Caco-2 (cell line): ENCODE results near the gene OR52B6. TPM values are rescaled to one million over a fixed set of nuclear protein-coding genes. Genes with fewer than 3 reads are reported as not detected.

ENCODE experiments used
- BruUV-seq: library from RNA; stranded (reverse); fragments of 400-500 nt; replicated peaks from 2 replicates; lab custom pipeline; 2021; lab: Mats Ljungman, UMichigan
- CTCF ChIA-PET: fragments of 300-600 bp; sonication (Branson Sonifier 250); formaldehyde crosslinking; loops from one replicate; lab custom pipeline; 2022; ENCODE audit warnings: antibody characterized with exemption; lab: Charles Lee
- POLR2A ChIA-PET: fragments of 300-600 bp; sonication (Branson Sonifier 250); formaldehyde crosslinking; loops from one replicate; lab custom pipeline; 2022; ENCODE audit warnings: antibody characterized with exemption; lab: Charles Lee
- DNase-seq, 2 experiments: peaks; one replicate each; pipeline versions ENCODE4 v3.0.0 to v3.0.0-alpha.2; 2020 to 2022
- H3K27me3 ChIP-seq: replicated peaks from 2 replicates; pipeline ENCODE4 v1.6.0; 2011; ENCODE audit warnings: low read length; ENCODE audit not compliant: control insufficient read depth, insufficient read depth
- H3K36me3 ChIP-seq: 2 replicates; pipeline ENCODE4 v1.5.1; 2011; ENCODE audit warnings: low read length; ENCODE audit not compliant: control insufficient read depth, insufficient read depth
- H3K4me1 ChIP-seq: fragments of 250-450 bp; sonication (Bioruptor Pico); 2 replicates; pipeline ENCODE4 v1.5.1; 2020; ENCODE audit warnings: mild to moderate bottlenecking
- H3K4me3 ChIP-seq: 2 replicates; pipeline ENCODE4 v1.5.1; 2011; ENCODE audit warnings: low read depth, mild to moderate bottlenecking, control low read depth, low read length
- H3K9me3 ChIP-seq: fragments of 250-450 bp; sonication (Bioruptor Pico); 2 replicates; pipeline ENCODE4 v1.5.1; 2020; ENCODE audit warnings: mild to moderate bottlenecking, moderate library complexity
- H3K27ac Mint-ChIP-seq: one replicate; pipeline ENCODE4 v1.8.0; 2022; ENCODE audit warnings: mixed read lengths; ENCODE audit not compliant: unreplicated experiment
- H3K27me3 Mint-ChIP-seq: one replicate; pipeline ENCODE4 v1.8.0; 2022; ENCODE audit warnings: mixed read lengths; ENCODE audit not compliant: insufficient read depth, unreplicated experiment
- H3K36me3 Mint-ChIP-seq: one replicate; pipeline ENCODE4 v1.8.0; 2022; ENCODE audit warnings: mild to moderate bottlenecking, mixed read lengths; ENCODE audit not compliant: insufficient read depth, unreplicated experiment
- H3K4me1 Mint-ChIP-seq: one replicate; pipeline ENCODE4 v1.8.0; 2022; ENCODE audit warnings: low read depth, mixed read lengths; ENCODE audit not compliant: unreplicated experiment
- H3K4me3 Mint-ChIP-seq: one replicate; pipeline ENCODE4 v1.8.0; 2022; ENCODE audit warnings: mild to moderate bottlenecking, moderate library complexity, mixed read lengths; ENCODE audit not compliant: unreplicated experiment
- H3K9me3 Mint-ChIP-seq: one replicate; pipeline ENCODE4 v1.8.0; 2022; ENCODE audit warnings: mixed read lengths; ENCODE audit not compliant: unreplicated experiment
- CTCF ChIP-seq, 2 experiments: fragments of 200-600 bp in 1 of 2; IDR thresholded peaks; 1 replicate in 1 of 2; 2 replicates in 1 of 2; pipeline versions ENCODE4 v1.5.1 to v1.8.0; 2011 to 2022; ENCODE audit warnings: antibody characterized with exemption in 1 of 2, control low read depth in 1 of 2, inconsistent platforms in 1 of 2, low read depth in 1 of 2, low read length in 1 of 2, mild to moderate bottlenecking in 1 of 2, moderate library complexity in 1 of 2; ENCODE audit not compliant: insufficient read depth in 1 of 2, severe bottlenecking in 1 of 2, unreplicated experiment in 1 of 2
- intact Hi-C: fragments of 100-400 bp; cut with micrococcal nuclease; formaldehyde crosslinking; loops from one replicate; pipeline ENCODE4 v1.10.0; 2022; ENCODE audit not compliant: unreplicated experiment
- total RNA-seq: library from RNA; stranded (reverse); gene quantifications from 2 replicates; pipeline ENCODE4 v1.2.3, GENCODE V29; 2022

The OR52B6 gene
- total RNA-seq, 1 experiment from 2014 or later, result not detected

DNA sequence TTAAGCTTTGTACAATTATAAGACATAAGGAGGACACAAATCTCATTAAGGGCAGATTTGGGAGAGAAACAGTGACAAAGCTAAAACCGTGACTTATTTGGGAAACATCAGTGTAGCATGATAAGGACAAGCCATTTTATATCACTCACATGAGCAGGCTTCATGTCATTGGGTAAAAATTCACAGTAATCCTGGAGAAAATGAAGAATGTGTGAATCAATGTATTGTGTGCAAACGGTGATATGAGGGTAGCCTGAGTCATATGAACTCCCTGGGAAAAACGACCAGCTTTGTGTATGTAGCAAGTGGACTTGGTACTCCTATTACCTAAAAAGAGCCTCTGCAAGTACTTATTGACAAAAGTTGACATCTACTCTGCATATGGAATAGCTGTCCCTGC is 38.1 kb downstream of the OR52B6 start:
- ChIA-PET POLR2A (no interaction called here), CTCF (no interaction called here)
- peaks cover 34% of the 10 kb centered on the region for H3K4me1 Mint-ChIP-seq

DNA sequence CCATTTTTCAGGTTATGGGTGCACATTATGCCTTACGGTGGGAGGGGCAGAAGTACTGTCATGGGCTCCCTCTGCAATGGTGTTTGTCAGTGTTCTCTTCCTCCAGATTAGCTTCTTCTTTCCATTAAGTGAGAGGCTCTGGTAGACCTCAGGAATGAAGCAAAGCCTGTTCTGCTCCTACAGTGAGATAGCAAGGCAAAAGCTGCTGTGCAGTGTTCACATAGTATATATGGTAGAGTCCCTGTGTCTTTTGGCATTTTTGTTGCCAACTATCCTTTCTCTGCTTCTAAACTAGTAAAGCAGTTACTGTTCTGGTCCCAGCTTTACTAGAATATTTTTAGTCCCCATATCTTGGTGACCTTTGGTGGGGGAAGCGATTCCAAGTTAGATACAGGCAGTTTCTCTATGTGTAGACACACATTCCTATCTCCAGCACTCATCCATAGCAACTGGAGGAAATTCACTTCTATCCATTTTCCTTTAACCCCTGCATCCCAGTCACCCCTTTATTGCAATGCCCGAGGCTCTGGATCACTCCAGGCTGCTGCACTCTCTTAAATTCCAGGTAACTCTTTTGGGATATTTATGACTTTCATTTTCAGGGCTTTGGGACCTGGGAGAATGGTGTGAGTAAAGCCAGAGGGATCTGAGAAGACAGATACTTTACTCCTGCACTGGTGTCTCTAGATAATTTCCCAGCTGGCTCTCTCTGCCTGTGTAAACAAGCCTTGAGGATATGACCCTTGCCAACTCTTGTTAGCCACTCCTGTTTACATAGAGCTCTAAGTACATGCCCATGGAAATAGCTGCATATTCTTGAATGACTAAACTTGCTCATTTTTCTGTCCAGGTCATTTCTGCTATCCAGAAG is 40.2 kb downstream of the OR52B6 start:
- H3K4me3 Mint-ChIP-seq, result peak overlapping the region; percentile 70
- CTCF ChIA-PET, result interaction anchor here (1.1 to 2.3 kb wide), 2 partner anchors 21 to 64 kb away, joined by 5 to 12 read pairs; partner anchors contain the start of gene TRIM5

More for the DNA sequence above, 38.1 kb downstream of the OR52B6 start:
- Mint-ChIP-seq H3K27ac (no peak overlapping the region), H3K4me3 (no peak overlapping the region), H3K27me3 (no peaks in the 10 kb centered on the region), H3K36me3 (peaks cover 7% of the 10 kb centered on the region), H3K9me3 (no peaks in the 10 kb centered on the region)
- TF ChIP-seq CTCF (IDR thresholded peaks at IDR 0.05; ENCODE audit: insufficient read depth in 1 of 2, low read depth in 1 of 2, low read length in 1 of 2, severe bottlenecking in 1 of 2, unreplicated experiment in 1 of 2), result no peak
- H3K4me1 ChIP-seq, result peaks cover 52% of the 10 kb centered on the region
- DNase-seq, result no peak
- no peaks in the 10 kb centered on the region for H3K9me3 ChIP-seq
- intact Hi-C loops, result no loop called here
- no TSS peak for BruUV-seq
- no peak overlapping the region for H3K4me3 ChIP-seq
- H3K27me3 ChIP-seq, result no peaks in the 10 kb centered on the region
- H3K36me3 ChIP-seq, result no peaks in the 10 kb centered on the region

More for the DNA sequence above, 40.2 kb downstream of the OR52B6 start:
- Histone ChIP-seq H3K36me3 (no peaks in the 10 kb centered on the region), H3K4me1 (peaks cover 66% of the 10 kb centered on the region), H3K27me3 (no peaks in the 10 kb centered on the region), H3K9me3 (no peaks in the 10 kb centered on the region), H3K4me3 (no peak overlapping the region)
- BruUV-seq, result TSS peak; percentile 43
- DNase-seq, result peak; percentile 72 to 78
- Mint-ChIP-seq H3K27ac (peak overlapping the region; percentile 97), H3K27me3 (no peaks in the 10 kb centered on the region), H3K36me3 (peaks cover 7% of the 10 kb centered on the region), H3K9me3 (no peaks in the 10 kb centered on the region), H3K4me1 (peaks cover 41% of the 10 kb centered on the region)
- no peak for TF ChIP-seq CTCF (IDR thresholded peaks at IDR 0.05; ENCODE audit: insufficient read depth in 1 of 2, low read depth in 1 of 2, low read length in 1 of 2, severe bottlenecking in 1 of 2, unreplicated experiment in 1 of 2)
- POLR2A ChIA-PET, result interaction anchor here (0.6 to 1.0 kb wide), 3 partner anchors 24 to 64 kb away, joined by 3 to 6 read pairs (median 4); partner anchors contain the start of gene TRIM5
- intact Hi-C loops, result loop anchor here (1.0 to 2.0 kb wide), 2 partner anchors 20 to 64 kb away; partner anchors contain the start of gene TRIM5
